Psoas muscle (tissue), 8 donors: ENCODE measurements around the gene C10orf71. TPM values are rescaled to one million over a fixed set of nuclear protein-coding genes. Genes with fewer than 3 reads are reported as not detected.

Experiments used
- ATAC-seq, 4 donors: fragments of 200-7000 bp; cut with Tn5 transposase; one replicate each; pipeline ENCODE4 v1.9.1; 2020; ENCODE audit warnings: moderate library complexity in 3 of 4, mild to moderate bottlenecking in 2 of 4
- DNase-seq, 2 donors: peaks; one replicate each; pipeline ENCODE4 v3.0.0-alpha.2; 2020
- H3K27ac ChIP-seq: fragments of 200-600 bp; one replicate; pipeline ENCODE4 v1.8.0; 2022
- H3K27me3 ChIP-seq, 3 donors: fragments of 200-600 bp in 1 of 3; one replicate each; pipeline versions ENCODE4 v1.6.1 to v1.8.0; 2013 to 2022; ENCODE audit warnings: low read length in 2 of 3, mild to moderate bottlenecking in 2 of 3, moderate library complexity in 1 of 3; ENCODE audit not compliant: insufficient read depth in 3 of 3
- H3K36me3 ChIP-seq, 2 donors: fragments of 200-600 bp in 1 of 2; one replicate each; pipeline versions ENCODE4 v1.6.1 to v1.8.0; 2013 to 2022; ENCODE audit warnings: low read depth in 1 of 2, mild to moderate bottlenecking in 1 of 2, moderate library complexity in 1 of 2; ENCODE audit not compliant: insufficient read depth in 1 of 2
- H3K4me1 ChIP-seq: fragments of 200-600 bp; one replicate; pipeline ENCODE4 v1.8.0; 2022
- H3K4me3 ChIP-seq: fragments of 200-600 bp; one replicate; pipeline ENCODE4 v1.8.0; 2022; ENCODE audit warnings: mild to moderate bottlenecking
- H3K9me3 ChIP-seq: fragments of 200-600 bp; one replicate; pipeline ENCODE4 v1.8.0; 2022
- WGBS, 3 donors: extraction: QIAGEN DNeasy Blood & Tissue Kit; methylation state at CpG; one replicate each; pipeline versions ENCODE4 v1.1.6 to v1.1.7; 2013; 5-methylcytosine and 5-hydroxymethylcytosine counted together
- intact Hi-C, 2 donors: fragments of 100-400 bp; cut with DNase I; formaldehyde crosslinking; loops; one replicate each; pipeline versions ENCODE4 v1.11.0 to v1.14.2; 2022
- polyA plus RNA-seq, 3 donors: library from polyadenylated mRNA; stranded (reverse); fragments of 200-250 nt; gene quantifications; one replicate each; pipeline ENCODE4 v1.2.3, GENCODE V29; 2013
- total RNA-seq, 4 donors: library from RNA; stranded (reverse); fragmentation: NEBNext Ultra II Directional in 2 of 4; extraction: Animal tissue kit (Norgen Biotek cat#: 25700) in 2 of 4; gene quantifications; one replicate each; pipeline versions ENCODE4 v1.2.1 to v1.2.4, GENCODE V29; 2021 to 2023
- TF ChIP-seq, protein P1 (sequence below): fragments of 200-600 bp; IDR thresholded peaks from one replicate; pipeline ENCODE4 v1.8.0; 2022; ENCODE audit warnings: antibody characterized with exemption
- donor health status: healthy with polysubstance abuse.
- donor health status: DM: no; HTN: no; CAD: no; lungs with moderate emphysema.
- donor health status: Bipolar disorder and iron deficiency.
- donor health status: healthy.
- donor health status: DM: yes; HTN: yes; CAD: no.
- donor health status: DM: no; HTN: no; CAD: no.
- donor health status: DM: no; HTN: no; CAD: no.
- donor health status: DM: yes; HTN: yes; CAD: no.

The C10orf71 gene
- total and polyA plus RNA-seq, 7 donors, result 4.2 to 356 (median 83.8) TPM

DNA sequence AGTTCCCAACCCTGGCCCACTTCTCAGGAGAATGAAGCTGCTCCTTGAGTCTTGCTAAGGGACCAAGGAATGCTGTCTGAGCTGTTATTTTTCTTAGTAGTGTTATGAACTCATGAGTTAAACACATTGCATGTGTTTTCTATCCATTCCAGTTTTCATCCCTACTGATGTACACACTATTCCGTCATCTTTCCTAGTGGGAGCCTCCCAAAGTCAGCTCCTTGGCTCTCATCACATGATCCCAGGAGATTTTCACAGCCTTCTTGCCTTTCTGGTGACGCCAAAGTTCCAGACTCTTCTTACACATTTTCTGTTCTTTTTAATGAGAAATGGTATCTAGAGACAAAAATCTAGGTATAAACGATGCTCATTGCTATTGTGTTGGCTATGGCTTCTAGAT, 8.4 kb upstream of the C10orf71 start:
- intact Hi-C loops, result no loop called here
- Histone ChIP-seq H3K27me3 (no peaks in the 10 kb centered on the region), H3K4me3 (no peak overlapping the region), H3K27ac (peak overlapping the region; percentile 83), H3K36me3 (no peaks in the 10 kb centered on the region), H3K4me1 (peaks cover 69% of the 10 kb centered on the region), H3K9me3 (no peaks in the 10 kb centered on the region)
- TF ChIP-seq, protein P1, sequence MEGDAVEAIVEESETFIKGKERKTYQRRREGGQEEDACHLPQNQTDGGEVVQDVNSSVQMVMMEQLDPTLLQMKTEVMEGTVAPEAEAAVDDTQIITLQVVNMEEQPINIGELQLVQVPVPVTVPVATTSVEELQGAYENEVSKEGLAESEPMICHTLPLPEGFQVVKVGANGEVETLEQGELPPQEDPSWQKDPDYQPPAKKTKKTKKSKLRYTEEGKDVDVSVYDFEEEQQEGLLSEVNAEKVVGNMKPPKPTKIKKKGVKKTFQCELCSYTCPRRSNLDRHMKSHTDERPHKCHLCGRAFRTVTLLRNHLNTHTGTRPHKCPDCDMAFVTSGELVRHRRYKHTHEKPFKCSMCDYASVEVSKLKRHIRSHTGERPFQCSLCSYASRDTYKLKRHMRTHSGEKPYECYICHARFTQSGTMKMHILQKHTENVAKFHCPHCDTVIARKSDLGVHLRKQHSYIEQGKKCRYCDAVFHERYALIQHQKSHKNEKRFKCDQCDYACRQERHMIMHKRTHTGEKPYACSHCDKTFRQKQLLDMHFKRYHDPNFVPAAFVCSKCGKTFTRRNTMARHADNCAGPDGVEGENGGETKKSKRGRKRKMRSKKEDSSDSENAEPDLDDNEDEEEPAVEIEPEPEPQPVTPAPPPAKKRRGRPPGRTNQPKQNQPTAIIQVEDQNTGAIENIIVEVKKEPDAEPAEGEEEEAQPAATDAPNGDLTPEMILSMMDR, result no peak
- no peak for ATAC-seq
- DNase-seq, result no peak
- 71 to 75% (median 71%) methylated on average over 3 of the region's 3 CpGs for WGBS, 3 donors

- TF ChIP-seq, protein P1, result no peak
- intact Hi-C loops, result no loop called here
- no peaks in the 10 kb centered on the region for H3K36me3 ChIP-seq
- no peak for DNase-seq
- H3K4me3 ChIP-seq, result no peak overlapping the region
- H3K27ac ChIP-seq, result peak overlapping the region; percentile 83
- H3K27me3 ChIP-seq, result no peaks in the 10 kb centered on the region
- no peak for ATAC-seq
- 86 to 89% (median 88%) methylated on average over 6 of the region's 6 CpGs for WGBS, 3 donors
- no peaks in the 10 kb centered on the region for H3K9me3 ChIP-seq
- H3K4me1 ChIP-seq, result peaks cover 73% of the 10 kb centered on the region
Observed at GRCh38 chr10:49292565-49293207, 6.3 kb upstream of the C10orf71 start.

- TF ChIP-seq, protein P1, result no peak
- H3K27ac ChIP-seq, result peak overlapping the region; percentile 99
- ATAC-seq, result no peak
Observed at GRCh38 chr10:49293208-49293603, 5.8 kb upstream of the C10orf71 start.

GRCh38 chr10:49294731-49295130, 4.2 kb upstream of the C10orf71 start:
- Histone ChIP-seq H3K27ac (peak overlapping the region; percentile 99), H3K27me3 (no peaks in the 10 kb centered on the region), H3K4me1 (peaks cover 58% of the 10 kb centered on the region), H3K36me3 (no peaks in the 10 kb centered on the region), H3K4me3 (no peak overlapping the region), H3K9me3 (no peaks in the 10 kb centered on the region)
- TF ChIP-seq, protein P1, result no peak
- DNase-seq (no peak), ATAC-seq (no peak)
- 39 to 54% (median 41%) methylated on average over 5 of the region's 5 CpGs for WGBS, 3 donors
- intact Hi-C loops, result no loop called here

More at GRCh38 chr10:49293208-49293603, 5.8 kb upstream of the C10orf71 start:
- Histone ChIP-seq H3K4me1 (peaks cover 70% of the 10 kb centered on the region), H3K27me3 (no peaks in the 10 kb centered on the region), H3K4me3 (no peak overlapping the region), H3K9me3 (no peaks in the 10 kb centered on the region), H3K36me3 (no peaks in the 10 kb centered on the region)
- WGBS, 3 donors, result 74 to 97% (median 80%) methylated on average over 7 of the region's 7 CpGs
- DNase-seq, result no peak
- intact Hi-C loops, result no loop called here

- DNase-seq (no peak), ATAC-seq (no peak)
- no peaks in the 10 kb centered on the region for H3K27me3 ChIP-seq
- no peaks in the 10 kb centered on the region for H3K9me3 ChIP-seq
- no peaks in the 10 kb centered on the region for H3K36me3 ChIP-seq
- H3K4me3 ChIP-seq, result no peak overlapping the region
- peak overlapping the region; percentile 99 for H3K27ac ChIP-seq
- intact Hi-C loops, result no loop called here
- WGBS, 3 donors, result 60 to 69% (median 68%) methylated on average over 3 of the region's 3 CpGs
- TF ChIP-seq, protein P1, result no peak
- H3K4me1 ChIP-seq, result peaks cover 54% of the 10 kb centered on the region
Observed at GRCh38 chr10:49295297-49295696, 3.7 kb upstream of the C10orf71 start.
